ENCODE data around the gene CASD1.
A peak's percentile ranks its signal among the peaks of the same experiment; 100 is the strongest.

CASD1 gene

GRCh38 chr7:94580601-94581000 lies 71.0 kb downstream of the CASD1 start:
- DNase-seq (ENCODE audit: low spot score): no peak

GRCh38 chr7:94584113-94584512 lies 74.5 kb downstream of the CASD1 start:
- peak; percentile 13 for DNase-seq (ENCODE audit: low spot score)

GRCh38 chr7:94588075-94588474 lies 78.5 kb downstream of the CASD1 start:
- no peak for DNase-seq (ENCODE audit: low spot score)

DNA sequence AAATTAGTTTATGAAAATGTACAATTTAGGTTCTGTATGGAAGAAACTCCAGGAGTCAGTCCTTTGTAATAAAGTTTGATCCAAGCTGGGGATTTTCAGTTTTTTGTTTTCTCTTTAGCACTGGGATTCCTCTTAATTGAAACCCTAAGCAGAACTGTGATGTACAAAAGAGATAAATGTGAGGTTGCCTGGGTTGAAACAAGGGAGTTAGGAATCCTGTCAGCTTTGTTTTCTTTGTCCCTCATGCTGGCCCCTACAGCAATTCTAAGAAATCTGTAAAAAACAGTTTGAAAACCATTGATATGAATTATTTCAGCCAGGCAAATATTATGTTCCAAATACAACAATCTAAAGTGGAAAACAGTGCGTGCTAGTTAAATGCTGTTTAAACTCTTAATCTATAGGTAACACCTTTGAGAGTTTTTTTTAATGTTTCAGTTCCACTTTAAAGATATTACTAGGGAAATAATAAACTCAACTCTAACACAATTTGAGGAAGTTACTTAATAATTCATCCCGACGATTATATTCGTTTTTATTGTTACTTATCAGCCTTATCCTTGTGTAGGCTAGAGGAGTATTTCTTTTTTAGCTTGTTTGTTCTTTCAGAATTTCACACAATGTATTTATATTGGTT lies 81.0 kb downstream of the CASD1 start:
- no peak for DNase-seq (ENCODE audit: low spot score)

DNA sequence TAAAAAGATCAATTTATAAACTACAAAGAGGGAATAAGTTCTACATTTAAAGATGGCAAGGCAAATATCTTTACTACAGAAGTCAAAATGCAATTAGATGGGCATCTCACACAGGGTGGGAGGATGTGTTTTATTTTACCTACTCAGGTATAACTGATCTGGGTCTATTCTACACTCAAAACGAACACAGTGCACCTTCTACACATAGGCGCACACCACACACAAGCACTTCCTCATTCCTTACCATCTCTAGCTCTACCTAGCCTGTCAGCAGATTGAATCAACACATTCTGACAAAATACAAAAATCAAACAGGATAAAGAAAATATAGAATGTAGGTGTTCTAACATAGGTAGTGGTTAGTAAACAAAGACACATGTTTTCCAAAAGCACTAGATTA lies 81.6 kb downstream of the CASD1 start:
- no peak for DNase-seq (ENCODE audit: low spot score)

DNA sequence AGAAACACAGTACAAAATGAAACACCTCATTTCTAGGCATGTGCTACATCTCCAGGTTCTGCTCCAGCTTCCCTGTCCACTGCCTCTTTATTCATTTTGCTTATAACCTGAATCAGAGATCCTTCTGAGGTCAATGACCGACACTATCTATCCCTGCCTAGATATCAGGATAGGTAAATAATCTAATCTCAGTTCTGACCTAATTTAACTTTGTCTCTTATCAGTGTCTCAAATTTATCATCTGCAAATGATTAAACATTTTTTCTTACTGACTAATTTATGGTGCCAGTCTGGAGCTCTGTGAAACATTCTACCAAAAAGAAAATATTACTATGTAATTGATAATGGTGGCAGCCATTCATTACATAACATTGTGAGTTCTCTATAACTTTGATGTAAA lies 85.3 kb downstream of the CASD1 start:
- DNase-seq (ENCODE audit: low spot score): no peak

DNA sequence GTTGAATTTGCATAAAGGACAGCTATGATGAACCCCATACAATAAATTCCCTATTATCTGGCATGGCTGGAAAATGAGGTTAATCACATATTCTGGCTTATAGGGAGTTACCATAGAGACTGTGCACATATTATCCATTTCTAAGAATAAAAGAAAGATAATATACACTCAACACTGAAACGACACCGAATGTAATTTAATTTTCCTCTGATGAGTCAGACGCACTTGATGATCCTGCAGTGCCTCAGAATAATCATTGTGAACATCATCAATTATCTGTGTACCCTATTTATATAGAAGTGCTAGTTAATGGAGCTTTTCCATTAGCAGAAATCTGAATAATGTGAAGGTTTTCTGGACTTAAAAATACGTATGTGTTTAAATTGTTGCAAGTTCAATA lies 86.1 kb downstream of the CASD1 start:
- DNase-seq (ENCODE audit: low spot score): no peak

GRCh38 chr7:94600267-94600666 lies 90.7 kb downstream of the CASD1 start:
- no peak for DNase-seq (ENCODE audit: low spot score)

GRCh38 chr7:94602181-94602580 lies 92.6 kb downstream of the CASD1 start:
- DNase-seq (ENCODE audit: low spot score): no peak

- no peak for DNase-seq (ENCODE audit: low spot score)
Measured at GRCh38 chr7:94605031-94605430, 95.4 kb downstream of the CASD1 start.
